Left forelimb (tissue), 1 donor: ENCODE measurements around the gene CTCF.
A peak's percentile ranks its signal among the peaks of the same experiment; 100 is the strongest.

Experiments used
- DNase-seq: peaks from one replicate; pipeline ENCODE4 v3.0.0-alpha.2; 2018; ENCODE audit warnings: low spot score

The CTCF gene

DNA sequence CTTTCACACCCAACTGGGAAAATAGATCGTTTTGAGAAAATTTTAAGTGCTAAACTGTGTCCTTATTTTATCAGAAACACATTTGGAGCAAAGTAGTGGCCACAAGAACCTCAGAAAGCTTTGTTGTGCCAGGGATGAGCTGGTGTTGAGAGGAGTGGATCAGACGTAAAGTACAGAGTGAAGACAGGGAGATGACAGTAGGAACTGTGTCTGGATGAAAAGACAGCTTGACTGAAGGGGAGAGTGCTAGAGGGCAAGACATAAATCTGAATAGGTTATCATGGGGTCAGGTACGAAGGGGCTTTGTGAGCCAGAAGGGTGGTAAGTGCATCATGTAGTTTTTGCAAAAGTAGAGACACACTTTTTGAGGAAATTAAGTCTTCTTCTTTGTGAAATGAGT is 43.3 kb downstream of the CTCF start:
- no peak for DNase-seq

DNA sequence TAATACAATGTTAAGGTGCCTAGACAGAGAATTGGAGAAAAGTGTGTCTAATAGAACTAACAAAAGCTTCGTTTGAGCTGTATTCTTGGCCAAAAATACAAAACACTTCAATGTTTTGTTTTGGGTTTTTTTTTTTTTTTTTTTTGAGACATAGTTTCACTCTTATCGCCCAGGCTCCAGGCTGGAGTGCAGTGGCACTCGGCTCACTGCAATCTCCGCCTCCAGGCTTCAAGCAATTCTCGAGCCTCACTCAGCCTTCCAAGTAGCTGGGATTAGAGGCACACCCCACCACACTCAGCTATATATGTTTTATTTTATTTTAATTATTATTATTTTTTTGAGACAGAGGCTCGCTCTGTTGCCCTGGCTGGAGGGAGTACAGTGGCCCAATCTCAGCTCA is 44.3 kb downstream of the CTCF start:
- no peak for DNase-seq

DNA sequence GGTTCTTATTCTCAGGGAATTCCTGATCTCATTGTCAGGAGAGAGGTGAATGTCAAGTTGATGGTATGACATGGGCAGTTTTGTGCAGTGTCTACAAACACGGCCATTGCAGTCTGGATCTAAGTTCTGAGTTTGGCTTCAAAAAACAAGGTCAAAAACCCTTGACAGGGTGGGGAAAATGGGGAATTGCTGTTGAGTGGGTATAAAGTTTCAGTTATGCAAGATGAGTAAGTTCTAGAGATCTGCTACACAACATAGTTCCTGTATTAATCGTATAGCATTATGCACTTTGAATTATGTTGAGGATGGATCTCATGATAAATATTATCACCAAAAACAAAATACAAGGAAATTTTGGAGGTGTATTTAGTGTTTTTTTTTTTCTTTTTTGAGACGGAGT is 46.0 kb downstream of the CTCF start:
- DNase-seq: no peak

DNA sequence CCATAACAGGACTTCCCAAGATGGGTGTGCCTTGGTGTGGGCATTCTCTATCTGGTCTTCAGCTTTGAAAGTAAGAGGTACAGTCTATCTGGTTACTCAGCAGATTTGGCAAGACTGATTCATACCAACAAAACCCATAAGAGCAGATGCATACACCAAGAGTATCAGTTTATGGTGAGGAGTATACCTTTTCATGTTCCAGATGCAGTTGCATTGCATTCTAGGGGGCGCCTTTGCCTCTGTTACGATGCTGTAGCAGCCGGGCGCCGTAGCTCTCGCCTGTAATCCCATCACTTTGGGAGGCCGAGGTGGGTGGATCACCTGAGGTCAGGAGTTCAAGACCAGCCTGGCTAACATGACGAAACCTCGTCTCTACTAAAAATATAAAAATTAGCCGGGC is 51.5 kb downstream of the CTCF start:
- no peak for DNase-seq

DNA sequence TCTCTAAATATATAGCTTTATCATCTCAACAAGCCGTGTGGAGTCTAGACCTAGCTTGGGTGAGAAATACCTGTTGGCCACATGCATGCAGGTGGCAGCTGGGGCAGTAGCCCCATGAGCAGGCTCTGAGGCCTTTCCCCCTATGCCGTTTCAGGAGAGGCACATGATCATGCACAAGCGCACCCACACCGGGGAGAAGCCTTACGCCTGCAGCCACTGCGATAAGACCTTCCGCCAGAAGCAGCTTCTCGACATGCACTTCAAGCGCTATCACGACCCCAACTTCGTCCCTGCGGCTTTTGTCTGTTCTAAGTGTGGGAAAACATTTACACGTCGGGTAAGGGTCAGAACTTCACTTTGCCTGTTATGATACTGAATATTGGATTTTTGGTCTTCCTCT is 65.9 kb downstream of the CTCF start:
- DNase-seq: no peak

DNA sequence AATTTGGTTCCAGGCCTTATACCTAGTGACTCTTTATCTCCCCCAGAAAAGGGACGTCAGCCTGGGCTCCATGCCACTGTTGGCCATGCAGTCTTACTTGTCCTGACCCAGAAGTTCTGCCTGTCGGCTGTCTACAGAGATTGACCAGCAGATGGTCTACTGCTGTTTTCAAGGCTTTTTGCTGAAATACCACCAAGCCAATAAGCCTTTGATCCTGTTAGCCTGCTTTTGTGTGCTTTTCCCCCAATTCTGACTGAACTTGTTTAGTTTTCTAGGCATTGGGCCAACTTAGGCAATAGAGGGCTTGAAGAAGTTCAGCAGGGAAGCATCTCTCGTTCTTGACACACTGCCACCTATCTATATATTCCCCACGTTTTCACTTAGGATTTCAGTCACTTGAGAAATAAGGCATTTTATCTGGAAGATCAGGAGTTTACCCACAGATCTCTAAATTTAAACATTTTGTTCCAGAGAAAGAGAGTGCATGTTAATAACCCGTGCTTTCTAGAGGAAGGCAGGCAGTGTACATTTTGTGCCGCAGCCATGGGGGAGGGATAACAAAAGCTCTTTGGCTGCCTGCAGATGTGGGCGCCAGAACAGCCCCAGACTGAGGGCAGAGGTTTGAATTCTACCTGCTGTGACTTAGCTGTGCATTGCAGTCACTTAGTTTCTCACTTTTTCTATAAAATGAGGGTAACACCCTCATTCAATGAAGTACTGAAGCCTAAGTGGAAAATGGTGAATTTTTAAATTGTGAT is 70.3 kb downstream of the CTCF start:
- no peak for DNase-seq

DNA sequence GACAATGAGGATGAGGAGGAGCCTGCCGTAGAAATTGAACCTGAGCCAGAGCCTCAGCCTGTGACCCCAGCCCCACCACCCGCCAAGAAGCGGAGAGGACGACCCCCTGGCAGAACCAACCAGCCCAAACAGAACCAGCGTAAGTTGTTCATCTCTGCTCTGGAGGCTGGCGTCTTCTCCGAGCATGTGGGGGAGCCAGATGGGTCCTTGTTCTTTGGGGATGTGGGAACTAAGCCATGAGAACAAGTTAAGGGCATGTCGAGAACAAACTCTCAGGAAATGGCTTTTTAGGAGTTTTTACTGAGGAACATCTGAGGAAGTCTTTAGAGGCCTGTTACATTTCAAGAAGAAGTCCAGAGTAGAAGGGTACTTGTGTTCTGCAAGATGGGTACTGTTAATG is 74.4 kb downstream of the CTCF start:
- DNase-seq: no peak

DNA sequence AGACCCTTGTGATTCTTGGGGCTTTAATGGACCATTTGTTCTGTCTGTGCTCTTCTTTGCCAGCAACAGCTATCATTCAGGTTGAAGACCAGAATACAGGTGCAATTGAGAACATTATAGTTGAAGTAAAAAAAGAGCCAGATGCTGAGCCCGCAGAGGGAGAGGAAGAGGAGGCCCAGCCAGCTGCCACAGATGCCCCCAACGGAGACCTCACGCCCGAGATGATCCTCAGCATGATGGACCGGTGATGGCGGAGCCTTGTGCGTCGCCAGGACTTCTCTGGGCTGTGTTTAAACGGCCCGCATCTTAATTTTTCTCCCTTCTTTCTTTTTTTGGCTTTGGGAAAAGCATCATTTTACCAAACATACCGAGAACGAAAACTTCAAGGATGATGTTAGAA is 75.3 kb downstream of the CTCF start:
- no peak for DNase-seq

DNA sequence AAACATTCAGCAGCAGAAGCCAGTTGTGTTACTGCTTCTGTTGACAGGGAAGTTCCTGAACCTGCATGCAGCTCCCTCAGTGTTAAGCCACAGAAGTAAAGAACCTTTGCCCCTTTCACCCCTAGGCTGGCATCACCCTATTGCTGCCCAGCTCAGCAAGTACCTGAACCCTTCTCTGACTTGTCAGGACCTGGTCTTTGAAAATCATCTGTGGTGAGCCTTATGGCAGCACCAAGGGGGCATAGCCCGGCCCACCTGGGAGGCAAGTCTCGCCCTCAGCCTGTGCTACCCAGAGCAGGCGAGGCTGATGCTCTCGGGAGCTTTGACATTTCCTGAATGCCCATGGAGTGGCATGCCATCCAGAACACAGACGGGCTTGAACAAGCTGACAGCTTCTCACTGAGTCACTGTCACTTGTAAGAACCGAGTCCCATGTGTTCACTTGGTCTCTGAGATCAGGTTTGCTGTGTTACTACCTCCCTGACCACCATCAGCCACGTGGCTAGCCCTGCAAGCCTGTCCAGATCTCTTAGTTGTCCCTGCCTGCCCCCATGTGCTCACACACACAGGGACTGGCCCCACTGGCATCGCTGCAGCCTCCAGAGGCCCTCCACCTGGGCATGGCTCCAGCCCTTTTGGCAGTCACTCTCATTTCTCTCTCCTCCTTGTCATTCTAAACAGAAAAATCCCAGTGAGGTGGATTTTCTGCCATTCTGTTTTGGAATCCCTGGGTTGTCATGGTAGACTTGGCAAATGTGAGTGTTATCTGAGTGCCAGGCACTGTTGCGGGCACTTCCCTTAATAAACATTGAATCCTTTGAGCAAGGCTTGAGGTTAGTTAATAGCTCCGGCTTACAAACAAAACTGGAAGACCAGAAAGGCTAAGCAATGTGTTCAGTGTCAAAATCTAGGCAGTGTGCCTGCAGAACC is 79.7 kb downstream of the CTCF start:
- DNase-seq: peak; percentile 65

DNA sequence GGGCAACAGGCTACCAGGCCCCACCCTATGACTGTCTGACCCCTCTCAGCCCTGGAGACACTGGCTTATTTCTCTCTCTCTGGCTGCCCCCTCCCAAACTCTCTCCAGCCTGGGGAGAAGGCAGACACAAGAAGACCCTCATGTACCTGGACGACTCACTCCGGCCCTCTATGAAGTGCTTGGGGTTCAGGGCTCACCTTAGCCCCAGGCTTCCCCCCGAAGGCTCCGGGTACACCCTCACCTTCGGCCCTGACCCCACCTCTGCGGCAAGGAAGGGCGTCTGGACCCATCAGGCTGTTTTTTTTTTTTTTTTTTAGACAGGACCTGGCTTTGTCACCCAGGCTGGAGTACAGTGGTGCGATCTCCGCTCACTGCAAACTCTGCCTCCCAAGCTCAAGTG is 81.7 kb downstream of the CTCF start:
- DNase-seq: no peak

DNA sequence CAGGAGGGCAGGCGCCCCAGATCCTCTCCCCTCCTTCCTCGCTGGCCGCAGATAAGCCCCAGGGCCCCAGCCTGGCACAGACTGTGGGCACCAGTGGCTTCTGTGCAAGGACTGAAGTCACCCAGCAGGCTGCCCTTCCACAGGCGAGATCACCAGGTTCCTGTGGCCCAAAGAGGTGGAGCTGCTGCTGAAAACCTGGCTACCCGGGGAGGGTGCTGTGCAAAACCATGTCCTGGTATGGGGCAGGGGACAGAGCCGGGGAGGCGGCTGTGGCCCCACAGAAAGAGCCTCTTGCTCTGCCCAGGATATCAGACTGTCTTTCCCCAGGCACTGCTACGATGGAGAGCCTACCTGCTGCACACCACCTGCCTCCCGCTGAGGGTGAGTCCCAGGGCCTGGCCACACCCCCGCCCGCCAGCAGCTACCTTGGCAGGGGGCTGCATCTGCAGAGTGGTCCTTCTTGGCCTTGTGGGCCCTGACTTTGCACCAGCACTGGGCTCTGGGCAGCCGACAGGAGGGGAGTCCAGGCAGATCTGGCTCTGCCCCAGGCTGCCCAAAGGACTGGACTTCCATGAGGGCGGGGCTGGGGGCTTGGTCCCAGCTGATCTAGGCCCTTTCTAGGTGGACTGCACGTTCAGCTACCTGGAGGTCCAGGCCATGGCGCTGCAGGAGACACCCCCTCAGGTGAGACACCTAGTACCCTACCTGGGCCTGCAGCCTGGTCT is 83.2 kb downstream of the CTCF start:
- no peak for DNase-seq

DNA sequence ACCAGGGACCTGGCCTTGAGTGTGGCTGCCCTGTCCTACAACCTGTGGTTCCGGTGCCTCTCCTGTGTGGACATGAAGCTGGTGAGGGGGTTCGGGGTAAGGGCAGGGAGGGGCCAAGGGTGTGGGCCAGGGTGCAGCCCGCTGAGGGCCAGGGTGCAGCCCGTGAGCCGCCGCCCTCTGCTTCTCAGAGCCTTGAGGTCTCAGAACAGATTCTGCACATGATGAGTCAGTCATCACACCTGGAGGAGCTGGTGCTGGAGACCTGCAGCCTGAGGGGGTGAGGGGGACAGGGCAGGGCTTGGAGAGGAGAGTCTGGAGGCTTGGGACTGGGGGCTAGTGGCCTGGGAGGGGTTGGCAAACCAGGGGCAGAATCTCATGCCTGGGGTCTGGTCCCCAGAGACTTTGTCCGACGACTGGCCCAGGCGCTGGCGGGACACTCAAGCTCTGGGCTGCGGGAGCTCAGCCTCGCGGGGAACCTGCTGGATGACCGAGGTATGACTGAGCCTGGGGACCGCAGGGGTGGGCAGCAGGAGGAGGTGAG is 84.9 kb downstream of the CTCF start:
- no peak for DNase-seq

DNA sequence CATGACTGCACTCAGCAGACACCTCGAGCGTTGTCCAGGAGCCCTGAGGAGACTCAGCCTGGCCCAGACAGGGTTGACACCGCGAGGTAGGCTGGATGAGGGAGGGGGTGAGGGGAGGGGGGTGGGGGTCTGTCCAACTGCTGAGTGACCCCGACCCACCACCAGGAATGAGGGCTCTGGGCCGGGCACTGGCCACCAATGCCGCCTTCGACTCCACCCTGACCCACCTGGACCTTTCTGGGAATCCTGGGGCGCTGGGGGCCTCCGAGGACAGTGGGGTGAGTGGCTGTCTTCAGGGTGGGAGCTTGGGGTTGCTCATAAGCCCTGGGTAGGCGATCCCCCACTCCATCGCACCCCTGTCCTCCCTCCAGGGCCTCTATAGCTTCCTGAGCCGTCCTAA is 85.4 kb downstream of the CTCF start:
- no peak for DNase-seq

DNA sequence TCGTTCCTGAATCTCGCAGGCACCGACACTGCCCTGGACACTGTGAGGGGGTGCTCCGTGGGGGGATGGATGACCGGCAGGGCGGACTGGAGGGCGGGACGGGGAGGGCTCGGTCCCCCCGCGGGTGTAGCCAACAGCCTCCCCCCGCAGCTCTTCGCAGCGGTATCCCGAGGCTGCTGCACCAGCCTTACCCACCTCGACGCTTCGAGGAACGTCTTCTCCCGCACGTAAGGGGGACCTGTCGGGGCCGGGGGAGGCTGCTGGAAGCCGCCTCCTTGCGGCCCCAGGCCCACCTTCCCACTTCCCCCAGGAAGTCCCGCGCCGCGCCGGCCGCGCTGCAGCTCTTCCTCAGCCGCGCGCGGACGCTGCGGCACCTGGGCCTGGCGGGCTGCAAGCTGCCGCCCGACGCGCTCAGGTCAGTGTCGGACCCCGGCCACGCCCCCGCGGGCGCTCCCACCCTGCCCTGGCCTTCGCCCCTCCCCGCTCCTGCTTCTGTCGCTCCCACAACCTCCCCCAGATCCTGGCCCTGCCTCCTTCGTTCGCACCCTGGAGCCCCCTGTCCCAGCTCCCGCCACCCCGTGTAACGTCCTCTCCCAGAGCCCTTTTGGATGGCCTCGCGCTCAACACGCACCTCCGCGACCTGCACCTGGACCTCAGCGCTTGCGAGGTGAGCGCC is 85.9 kb downstream of the CTCF start:
- no peak for DNase-seq

DNA sequence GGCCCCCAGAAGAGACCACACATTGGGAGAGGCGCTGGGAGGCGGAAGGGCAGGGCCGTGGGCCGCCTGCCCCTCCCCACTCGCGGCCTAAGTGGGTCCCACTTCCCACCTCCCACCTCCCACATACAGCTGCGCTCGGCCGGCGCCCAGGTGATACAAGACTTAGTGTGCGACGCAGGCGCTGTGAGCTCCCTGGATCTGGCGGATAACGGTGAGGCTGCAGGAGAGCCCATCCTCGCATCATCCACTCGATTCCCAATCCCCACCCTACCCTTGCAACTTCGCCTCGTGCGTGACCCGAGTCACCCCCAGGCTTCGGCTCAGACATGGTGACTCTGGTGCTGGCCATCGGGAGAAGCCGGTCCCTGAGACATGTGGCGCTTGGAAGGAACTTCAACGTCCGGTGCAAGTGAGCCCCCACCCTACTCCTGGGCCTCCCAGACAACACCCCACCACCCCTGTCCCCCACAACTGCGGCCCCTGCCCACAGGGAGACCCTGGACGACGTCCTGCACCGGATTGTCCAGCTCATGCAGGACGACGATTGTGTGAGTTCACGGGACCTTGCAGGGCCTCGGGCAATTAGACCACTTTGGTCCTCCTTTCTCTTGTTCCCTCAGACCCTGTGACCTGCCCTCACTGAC is 86.6 kb downstream of the CTCF start:
- no peak for DNase-seq

DNA sequence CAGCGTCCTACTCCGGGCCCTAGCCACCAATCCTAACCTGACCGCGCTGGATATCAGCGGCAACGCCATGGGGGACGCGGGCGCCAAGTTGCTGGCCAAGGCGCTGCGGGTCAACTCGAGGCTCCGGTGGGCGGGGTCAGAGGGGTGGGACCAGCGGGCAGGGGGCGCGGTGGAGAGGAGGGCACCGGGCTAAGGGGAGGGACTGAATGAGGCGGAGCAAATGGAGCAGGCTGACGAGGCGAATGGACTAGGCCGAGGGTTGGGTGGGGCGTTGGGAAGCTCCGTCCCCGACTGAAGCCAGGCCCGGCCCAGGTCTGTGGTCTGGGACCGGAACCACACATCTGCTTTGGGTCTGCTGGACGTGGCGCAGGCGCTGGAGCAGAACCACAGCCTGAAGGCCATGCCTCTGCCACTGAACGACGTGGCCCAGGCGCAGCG is 87.2 kb downstream of the CTCF start:
- DNase-seq: no peak

DNA sequence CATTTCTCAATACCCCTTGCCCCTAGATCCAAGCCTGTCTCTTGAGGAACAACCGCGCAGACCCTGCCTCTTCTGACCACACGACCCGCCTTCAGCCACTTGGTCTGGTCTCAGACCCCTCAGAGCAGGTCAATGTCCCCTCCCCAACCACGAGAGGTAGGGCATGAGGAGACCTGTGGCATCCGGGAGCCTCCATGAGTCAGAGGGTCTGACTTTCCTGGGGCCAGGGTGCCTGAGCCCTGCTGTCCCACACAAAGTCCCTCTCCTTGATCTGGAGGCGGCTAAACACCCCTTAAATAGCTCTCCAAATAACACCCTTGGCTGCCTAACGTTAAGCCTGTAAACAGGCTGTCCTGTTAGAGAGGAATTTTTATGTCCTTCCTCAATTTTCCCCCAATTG is 87.7 kb downstream of the CTCF start:
- DNase-seq: no peak

DNA sequence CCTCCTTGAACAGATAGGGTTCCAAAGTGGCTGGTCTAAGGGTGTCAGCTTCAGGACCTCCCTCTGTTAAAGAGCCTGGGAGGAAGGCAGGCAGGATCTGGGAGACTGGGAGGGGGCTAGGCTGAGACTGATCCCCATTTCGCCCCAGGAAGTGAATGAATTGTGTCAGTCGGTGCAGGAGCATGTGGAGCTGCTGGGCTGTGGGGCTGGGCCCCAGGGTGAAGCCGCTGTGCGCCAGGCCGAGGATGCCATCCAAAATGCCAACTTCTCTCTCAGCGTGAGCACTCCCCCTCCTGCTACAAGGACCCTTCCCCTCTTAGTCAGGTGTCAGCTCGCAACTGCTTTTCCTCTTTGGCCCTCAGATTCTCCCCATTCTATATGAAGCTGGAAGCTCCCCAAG is 88.7 kb downstream of the CTCF start:
- no peak for DNase-seq

DNA sequence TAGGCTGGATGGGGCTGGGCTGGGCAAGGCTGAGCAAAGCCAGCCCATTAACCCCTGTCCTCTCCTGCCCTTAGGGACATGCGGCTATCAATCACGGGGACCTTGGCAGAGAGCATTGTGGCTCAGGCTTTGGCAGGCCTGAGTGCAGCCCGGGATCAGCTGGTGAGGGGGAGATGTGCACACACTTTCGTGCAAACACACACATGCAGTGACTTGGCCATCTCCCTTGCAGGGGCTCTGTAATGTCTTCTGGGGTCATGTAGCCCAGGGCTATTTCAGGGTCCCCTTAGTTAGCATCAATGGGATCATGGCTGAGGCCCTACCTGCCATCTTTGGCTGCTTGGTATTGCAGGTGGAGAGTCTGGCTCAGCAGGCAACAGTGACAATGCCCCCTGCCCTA is 89.5 kb downstream of the CTCF start:
- DNase-seq: no peak

DNA sequence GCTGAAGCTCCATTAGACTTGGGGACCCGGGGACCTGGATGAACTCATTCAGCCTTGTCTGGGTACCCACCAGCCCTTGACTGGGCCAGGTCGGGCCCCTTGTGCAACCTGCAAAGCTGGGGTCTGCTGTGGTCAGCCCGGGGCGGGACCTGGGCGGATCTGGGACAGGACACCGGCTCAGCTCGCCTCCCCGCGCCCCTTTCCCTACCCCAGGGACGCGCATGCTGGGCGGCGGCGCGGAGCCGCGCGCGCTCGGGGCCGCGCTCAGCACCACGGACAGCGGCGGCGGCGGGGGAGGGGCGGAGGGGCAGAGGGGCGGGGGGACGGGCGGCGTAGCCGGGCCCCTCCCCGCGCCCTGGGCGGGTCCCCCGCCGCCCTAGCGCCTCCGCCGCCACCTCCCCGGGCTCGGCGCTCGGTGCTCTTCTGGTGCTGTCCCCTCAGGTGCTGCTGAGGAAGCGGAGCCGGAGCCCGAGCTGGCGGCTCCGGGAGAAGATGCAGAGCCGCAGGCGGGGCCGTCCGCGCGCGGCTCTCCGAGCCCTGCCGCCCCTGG is 90.3 kb downstream of the CTCF start:
- no peak for DNase-seq
